HFF-Myc (cell line): ENCODE data around the gene TMEM117.

ENCODE experiments used
- DNase-seq: peaks from one replicate; pipeline ENCODE4 v3.0.0-alpha.2; 2011; ENCODE audit warnings: low read depth; ENCODE audit errors: extremely low read depth
- H3K4me3 ChIP-seq: replicated peaks from 2 replicates; pipeline ENCODE4 v1.5.1; 2011; ENCODE audit warnings: low read depth, mild to moderate bottlenecking, control low read depth, low read length
- TF ChIP-seq, protein P1 (sequence below): IDR thresholded peaks from 2 replicates; pipeline ENCODE4 v1.5.1; 2012; ENCODE audit warnings: mild to moderate bottlenecking, low read depth, low read length, control low read depth; ENCODE audit errors: missing control alignments

TMEM117 gene

DNA sequence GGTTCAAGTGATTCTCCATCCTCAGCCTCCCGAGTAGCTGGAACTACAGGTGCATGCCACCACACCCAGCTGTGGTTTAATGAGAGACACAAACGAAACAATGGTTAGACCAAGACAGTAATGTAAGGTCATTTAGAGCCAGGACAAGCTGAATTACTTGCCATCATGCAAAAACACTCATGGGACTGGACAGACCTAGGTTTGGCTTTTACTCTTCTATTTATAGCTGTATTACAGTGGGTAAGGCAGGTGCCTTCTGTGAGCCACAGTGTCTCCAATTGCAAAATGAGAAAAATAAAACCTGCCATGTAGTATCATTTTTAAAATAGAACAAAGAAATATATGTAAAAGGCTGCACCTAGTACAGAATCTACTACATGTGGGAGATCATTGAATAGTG is 527.1 kb downstream of the TMEM117 start:
- DNase-seq, result no peak
- H3K4me3 ChIP-seq, result no peak overlapping the region
- TF ChIP-seq, protein P1, sequence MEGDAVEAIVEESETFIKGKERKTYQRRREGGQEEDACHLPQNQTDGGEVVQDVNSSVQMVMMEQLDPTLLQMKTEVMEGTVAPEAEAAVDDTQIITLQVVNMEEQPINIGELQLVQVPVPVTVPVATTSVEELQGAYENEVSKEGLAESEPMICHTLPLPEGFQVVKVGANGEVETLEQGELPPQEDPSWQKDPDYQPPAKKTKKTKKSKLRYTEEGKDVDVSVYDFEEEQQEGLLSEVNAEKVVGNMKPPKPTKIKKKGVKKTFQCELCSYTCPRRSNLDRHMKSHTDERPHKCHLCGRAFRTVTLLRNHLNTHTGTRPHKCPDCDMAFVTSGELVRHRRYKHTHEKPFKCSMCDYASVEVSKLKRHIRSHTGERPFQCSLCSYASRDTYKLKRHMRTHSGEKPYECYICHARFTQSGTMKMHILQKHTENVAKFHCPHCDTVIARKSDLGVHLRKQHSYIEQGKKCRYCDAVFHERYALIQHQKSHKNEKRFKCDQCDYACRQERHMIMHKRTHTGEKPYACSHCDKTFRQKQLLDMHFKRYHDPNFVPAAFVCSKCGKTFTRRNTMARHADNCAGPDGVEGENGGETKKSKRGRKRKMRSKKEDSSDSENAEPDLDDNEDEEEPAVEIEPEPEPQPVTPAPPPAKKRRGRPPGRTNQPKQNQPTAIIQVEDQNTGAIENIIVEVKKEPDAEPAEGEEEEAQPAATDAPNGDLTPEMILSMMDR, result no peak

DNA sequence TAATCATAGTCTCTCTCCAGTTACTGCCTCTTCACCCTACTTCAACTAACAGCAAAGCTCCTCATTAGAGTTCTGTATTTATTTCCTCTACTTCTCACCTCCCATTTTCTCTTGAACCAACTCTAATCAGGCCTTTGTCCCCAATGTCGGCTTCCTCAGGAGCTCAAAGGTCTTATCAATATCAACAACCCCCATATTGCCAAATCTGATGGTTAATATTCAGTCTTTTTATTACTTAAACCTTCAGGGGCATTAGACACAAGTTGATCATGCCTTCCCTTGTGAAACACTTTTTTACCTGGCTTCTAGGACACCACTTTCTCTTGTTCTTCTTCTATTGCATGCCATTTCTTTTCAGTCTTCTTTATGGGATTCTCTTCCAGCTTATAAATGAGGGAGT is 531.3 kb downstream of the TMEM117 start:
- TF ChIP-seq, protein P1, result no peak
- no peak for DNase-seq
- H3K4me3 ChIP-seq, result no peak overlapping the region

DNA sequence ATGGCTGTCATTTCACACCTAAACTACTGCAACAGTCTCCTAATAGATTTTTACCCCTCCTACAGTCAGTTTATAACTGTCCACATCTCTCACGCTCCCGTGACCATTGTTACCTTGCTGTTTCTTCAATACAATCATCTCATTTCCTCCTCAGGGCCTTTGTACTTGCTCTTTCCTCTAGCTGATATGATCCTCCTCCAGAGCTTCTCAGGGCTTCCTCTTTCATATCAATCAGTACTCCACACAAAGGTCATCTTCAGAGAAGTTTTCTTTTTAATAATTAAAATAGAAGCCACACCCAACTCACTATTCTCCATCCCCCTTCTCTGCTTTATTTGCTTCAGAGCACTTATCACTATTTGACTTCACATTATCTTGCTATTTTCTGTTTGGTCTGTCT is 532.0 kb downstream of the TMEM117 start:
- TF ChIP-seq, protein P1, result no peak
- H3K4me3 ChIP-seq, result no peak overlapping the region
- no peak for DNase-seq

DNA sequence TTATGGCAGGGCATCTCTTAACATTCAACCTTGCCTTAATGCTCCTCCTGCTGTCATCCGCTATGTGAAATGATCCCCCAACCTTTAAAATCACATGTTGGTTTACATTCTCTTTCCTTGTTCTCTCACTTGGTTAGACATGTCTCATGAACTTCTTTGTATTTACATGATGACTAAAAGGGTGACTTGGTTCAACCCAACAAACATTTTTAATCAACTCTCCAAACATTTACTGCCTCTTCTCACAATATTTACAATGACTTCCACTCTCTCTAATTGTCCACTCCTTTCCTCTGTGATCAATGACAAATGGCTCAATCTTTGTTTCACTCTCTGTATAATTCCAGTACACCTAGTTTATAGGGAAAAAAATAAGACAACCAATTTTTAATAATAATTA is 534.1 kb downstream of the TMEM117 start:
- H3K4me3 ChIP-seq, result no peak overlapping the region
- TF ChIP-seq, protein P1, result no peak
- DNase-seq, result no peak

DNA sequence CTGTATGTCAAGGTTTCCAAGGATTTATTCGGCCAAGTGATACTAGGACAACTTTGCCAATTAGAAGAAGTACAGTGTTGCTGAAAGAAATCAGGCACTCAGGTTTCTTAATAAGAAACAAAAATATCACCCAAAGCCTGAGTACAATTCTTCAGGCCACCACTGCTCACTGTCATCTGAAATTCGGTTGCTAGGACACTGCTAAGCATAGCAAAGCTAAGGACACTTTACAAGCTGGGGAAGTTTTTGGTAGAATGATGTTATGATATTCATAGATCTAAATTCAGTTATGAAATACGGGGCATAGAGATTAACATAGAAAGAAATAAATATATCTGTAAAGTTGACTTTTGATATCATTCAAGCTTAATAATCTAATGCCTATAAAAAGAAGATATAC is 535.1 kb downstream of the TMEM117 start:
- TF ChIP-seq, protein P1, result no peak
- no peak for DNase-seq
- H3K4me3 ChIP-seq, result no peak overlapping the region

DNA sequence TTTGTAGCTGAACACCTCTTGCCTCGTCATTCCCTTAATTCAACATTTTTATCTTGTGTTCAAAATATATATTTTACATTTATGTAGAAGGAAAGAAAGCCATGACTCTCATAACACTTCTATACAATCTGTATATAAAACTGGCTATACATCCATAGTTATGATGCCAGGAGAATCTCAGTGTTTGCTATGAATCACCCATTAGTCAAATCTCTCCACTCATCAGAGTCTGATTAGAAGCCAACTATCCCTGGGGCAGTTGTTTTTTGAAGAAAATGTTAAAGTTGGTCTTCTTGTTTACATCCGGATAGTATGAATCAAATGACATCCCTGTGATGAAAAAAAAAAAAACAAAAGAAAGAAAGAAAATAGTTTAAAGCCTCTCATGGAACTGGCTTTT is 536.4 kb downstream of the TMEM117 start:
- H3K4me3 ChIP-seq, result no peak overlapping the region
- TF ChIP-seq, protein P1, result no peak
- no peak for DNase-seq

DNA sequence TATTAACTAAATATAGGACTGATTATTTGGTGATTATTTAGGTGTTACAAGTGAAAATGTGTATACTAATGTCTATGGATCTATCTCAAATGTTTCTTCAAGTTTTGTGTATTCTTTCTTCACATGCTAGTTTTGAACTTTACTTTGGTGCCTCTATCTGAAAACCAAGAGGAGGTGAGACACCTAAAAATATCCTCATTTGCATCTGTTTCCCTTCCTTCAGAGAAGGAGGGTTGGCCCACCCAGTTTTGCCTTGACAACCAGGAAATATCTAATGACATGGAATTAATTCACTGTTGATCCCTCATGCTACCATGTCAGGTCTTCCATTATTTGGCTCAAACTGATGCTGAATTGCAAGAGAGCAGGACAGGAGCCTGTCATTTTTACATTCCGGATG is 539.8 kb downstream of the TMEM117 start:
- TF ChIP-seq, protein P1, result no peak
- no peak for DNase-seq
- H3K4me3 ChIP-seq, result no peak overlapping the region
